Panc1 (cell line): ENCODE data around the gene SRP19. TPM values are rescaled to one million over a fixed set of nuclear protein-coding genes. Genes with fewer than 3 reads are reported as not detected.

ENCODE experiments used
- ATAC-seq: fragments of 200-7000 bp; cut with Tn5 transposase; 2 replicates; pipeline ENCODE4 v1.9.1; 2020; ENCODE audit warnings: mild to moderate bottlenecking, moderate library complexity
- BruUV-seq: library from RNA; stranded (reverse); fragments of 400-500 nt; replicated peaks from 2 replicates; lab custom pipeline; 2021; lab: Mats Ljungman, UMichigan
- CTCF ChIA-PET: fragments of 300-600 bp; sonication (Branson Sonifier 250); formaldehyde crosslinking; loops from one replicate; lab custom pipeline; 2022; ENCODE audit warnings: antibody characterized with exemption; lab: Charles Lee
- POLR2A ChIA-PET: fragments of 300-600 bp; sonication (Branson Sonifier 250); formaldehyde crosslinking; loops from one replicate; lab custom pipeline; 2022; ENCODE audit warnings: antibody characterized with exemption; lab: Charles Lee
- DNase-seq: peaks from one replicate; pipeline ENCODE4 v3.0.0-alpha.2; 2010; ENCODE audit warnings: low read depth, low spot score
- H3K27ac ChIP-seq: 2 replicates; pipeline ENCODE4 v1.5.1; 2011; ENCODE audit warnings: mild to moderate bottlenecking, low read length, inconsistent platforms
- H3K27me3 ChIP-seq: fragments of 200-500 bp; sonication (Bioruptor generic); 2 replicates; pipeline ENCODE4 v1.6.0; 2014; ENCODE audit warnings: low read length, inconsistent platforms; ENCODE audit not compliant: control insufficient read depth, insufficient read depth
- H3K36me3 ChIP-seq: fragments of 200-500 bp; sonication (Bioruptor generic); 2 replicates; pipeline ENCODE4 v1.5.1; 2014; ENCODE audit warnings: inconsistent platforms, mild to moderate bottlenecking, low read length, moderate library complexity; ENCODE audit not compliant: control insufficient read depth, insufficient read depth
- H3K4me1 ChIP-seq: 2 replicates; pipeline ENCODE4 v1.5.1; 2011; ENCODE audit warnings: inconsistent platforms, mild to moderate bottlenecking, low read length, moderate library complexity; ENCODE audit not compliant: control insufficient read depth, insufficient read depth
- H3K4me3 ChIP-seq, 2 experiments: 2 replicates each; pipeline ENCODE4 v1.5.1; 2011 to 2012; ENCODE audit warnings: low read depth in 2 of 2, low read length in 2 of 2, mild to moderate bottlenecking in 2 of 2, inconsistent platforms in 1 of 2, moderate library complexity in 1 of 2
- H3K9me3 ChIP-seq: fragments of 200-500 bp; sonication (Bioruptor generic); 2 replicates; pipeline ENCODE4 v1.5.1; 2014; ENCODE audit warnings: low read depth, mild to moderate bottlenecking, inconsistent platforms, low read length, moderate library complexity; ENCODE audit not compliant: control insufficient read depth, insufficient read depth
- POLR2AphosphoS5 ChIP-seq: IDR thresholded peaks from 2 replicates; pipeline ENCODE4 v1.6.1; 2012; ENCODE audit warnings: mild to moderate bottlenecking, low read depth, low read length, moderate library complexity
- SIN3A ChIP-seq: IDR thresholded peaks from 2 replicates; pipeline ENCODE4 v1.6.1; 2012; ENCODE audit warnings: low read depth, mild to moderate bottlenecking, low read length, moderate library complexity, borderline replicate concordance; ENCODE audit not compliant: insufficient read depth
- TCF7L2 ChIP-seq: IDR thresholded peaks from 2 replicates; pipeline ENCODE4 v1.6.1; 2011; ENCODE audit warnings: mild to moderate bottlenecking, low read depth, low read length, inconsistent platforms
- in situ Hi-C: cut with HindIII; loops from 2 replicates; pipeline ENCODE4 v1.10.0; 2016; ENCODE audit warnings: low sequenced_read_pairs, low pct_unique_long_range_greater_than_20kb
- intact Hi-C: fragments of 100-400 bp; cut with micrococcal nuclease; formaldehyde crosslinking; loops from one replicate; pipeline ENCODE4 v1.10.0; 2022; ENCODE audit not compliant: unreplicated experiment
- total RNA-seq: library from RNA; stranded (reverse); gene quantifications from one replicate; pipeline ENCODE4 v1.2.1, GENCODE V29; 2021; ENCODE audit not compliant: unreplicated experiment
- TF ChIP-seq, protein P1 (sequence below), 2 experiments: IDR thresholded peaks; 2 replicates each; pipeline ENCODE4 v1.6.1; 2011 to 2012; ENCODE audit warnings: low read depth in 2 of 2, control low read depth in 1 of 2, low read length in 1 of 2, mild to moderate bottlenecking in 1 of 2, moderate library complexity in 1 of 2; ENCODE audit not compliant: insufficient read depth in 1 of 2
- TF ChIP-seq, protein P2 (sequence below): fragments of 450-650 bp; IDR thresholded peaks from 2 replicates; pipeline ENCODE4 v1.5.1; 2017; ENCODE audit warnings: mild to moderate bottlenecking

SRP19 gene
- total RNA-seq, 1 experiment from 2014 or later, result 55.8 TPM

DNA sequence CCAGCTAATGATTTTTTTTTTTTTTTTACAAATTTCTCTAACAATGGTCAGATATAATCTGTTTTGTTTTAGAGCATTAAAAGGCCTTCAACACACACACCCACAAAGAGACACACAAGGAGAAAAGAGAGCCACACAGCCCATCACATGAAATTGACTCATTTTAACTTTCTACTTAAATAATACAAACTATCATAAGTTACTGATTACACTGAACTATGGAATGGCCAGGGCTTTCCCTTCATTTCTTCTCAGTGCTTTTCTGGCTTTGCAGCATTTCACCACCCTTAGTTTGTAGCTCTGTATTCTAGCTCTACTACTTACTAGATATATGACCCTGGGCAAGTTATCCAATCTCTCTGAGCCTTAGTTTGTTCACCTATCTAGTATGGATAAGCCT lies 47.8 kb downstream of the SRP19 start:
- no peaks in the 10 kb centered on the region for H3K9me3 ChIP-seq
- no peak overlapping the region for H3K4me3 ChIP-seq
- H3K27ac ChIP-seq, result no peak overlapping the region
- in situ Hi-C loops, result no loop called here
- no peak for TF ChIP-seq SIN3A
- no peak for DNase-seq
- CTCF ChIA-PET, result interaction anchor here (0.8 kb wide), 1 partner anchor 12 kb away, joined by 5 read pairs; no protein-coding TSS in a partner anchor
- no peaks in the 10 kb centered on the region for H3K4me1 ChIP-seq
- no peaks in the 10 kb centered on the region for H3K27me3 ChIP-seq
- POLR2A ChIA-PET, result no interaction called here
- ATAC-seq, result no peak
- intact Hi-C loops, result no loop called here
- no TSS peak for BruUV-seq
- H3K36me3 ChIP-seq, result peaks cover 28% of the 10 kb centered on the region

DNA sequence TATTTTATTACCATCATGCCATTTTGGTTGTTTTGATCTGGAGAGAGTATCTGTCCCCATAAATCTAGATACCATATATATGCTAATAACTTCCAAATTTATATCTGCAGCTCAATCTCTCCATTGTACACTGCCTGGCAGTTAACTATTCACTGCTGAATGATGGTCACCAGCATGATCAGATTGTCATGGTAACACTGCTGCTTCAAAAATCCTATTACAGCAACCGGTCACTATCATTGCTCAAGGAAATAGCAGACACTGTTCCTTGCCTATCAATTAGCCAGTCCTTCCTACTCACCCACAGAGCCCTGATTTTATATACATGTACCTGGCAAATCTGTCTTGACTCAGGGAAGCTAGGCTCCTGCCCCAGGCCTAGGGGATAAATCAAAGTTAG lies 49.4 kb downstream of the SRP19 start:
- Histone ChIP-seq H3K36me3 (peaks cover 38% of the 10 kb centered on the region), H3K9me3 (no peaks in the 10 kb centered on the region), H3K27ac (no peak overlapping the region), H3K4me3 (no peak overlapping the region), H3K27me3 (no peaks in the 10 kb centered on the region), H3K4me1 (peaks cover 5% of the 10 kb centered on the region; the same call in 1 of the 2 replicates)
- POLR2A ChIA-PET, result no interaction called here
- CTCF ChIA-PET, result no interaction called here
- in situ Hi-C loops (no loop called here), intact Hi-C loops (no loop called here)
- ATAC-seq (no peak), DNase-seq (no peak)
- BruUV-seq, result no TSS peak
- TF ChIP-seq TCF7L2 (no peak), POLR2AphosphoS5 (no peak), SIN3A (no peak)
- TF ChIP-seq, protein P1, sequence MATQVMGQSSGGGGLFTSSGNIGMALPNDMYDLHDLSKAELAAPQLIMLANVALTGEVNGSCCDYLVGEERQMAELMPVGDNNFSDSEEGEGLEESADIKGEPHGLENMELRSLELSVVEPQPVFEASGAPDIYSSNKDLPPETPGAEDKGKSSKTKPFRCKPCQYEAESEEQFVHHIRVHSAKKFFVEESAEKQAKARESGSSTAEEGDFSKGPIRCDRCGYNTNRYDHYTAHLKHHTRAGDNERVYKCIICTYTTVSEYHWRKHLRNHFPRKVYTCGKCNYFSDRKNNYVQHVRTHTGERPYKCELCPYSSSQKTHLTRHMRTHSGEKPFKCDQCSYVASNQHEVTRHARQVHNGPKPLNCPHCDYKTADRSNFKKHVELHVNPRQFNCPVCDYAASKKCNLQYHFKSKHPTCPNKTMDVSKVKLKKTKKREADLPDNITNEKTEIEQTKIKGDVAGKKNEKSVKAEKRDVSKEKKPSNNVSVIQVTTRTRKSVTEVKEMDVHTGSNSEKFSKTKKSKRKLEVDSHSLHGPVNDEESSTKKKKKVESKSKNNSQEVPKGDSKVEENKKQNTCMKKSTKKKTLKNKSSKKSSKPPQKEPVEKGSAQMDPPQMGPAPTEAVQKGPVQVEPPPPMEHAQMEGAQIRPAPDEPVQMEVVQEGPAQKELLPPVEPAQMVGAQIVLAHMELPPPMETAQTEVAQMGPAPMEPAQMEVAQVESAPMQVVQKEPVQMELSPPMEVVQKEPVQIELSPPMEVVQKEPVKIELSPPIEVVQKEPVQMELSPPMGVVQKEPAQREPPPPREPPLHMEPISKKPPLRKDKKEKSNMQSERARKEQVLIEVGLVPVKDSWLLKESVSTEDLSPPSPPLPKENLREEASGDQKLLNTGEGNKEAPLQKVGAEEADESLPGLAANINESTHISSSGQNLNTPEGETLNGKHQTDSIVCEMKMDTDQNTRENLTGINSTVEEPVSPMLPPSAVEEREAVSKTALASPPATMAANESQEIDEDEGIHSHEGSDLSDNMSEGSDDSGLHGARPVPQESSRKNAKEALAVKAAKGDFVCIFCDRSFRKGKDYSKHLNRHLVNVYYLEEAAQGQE (IDR thresholded peaks at IDR 0.05; ENCODE audit: insufficient read depth in 1 of 2, low read depth in 2 of 2, low read length in 1 of 2), result no peak
- TF ChIP-seq, protein P2, sequence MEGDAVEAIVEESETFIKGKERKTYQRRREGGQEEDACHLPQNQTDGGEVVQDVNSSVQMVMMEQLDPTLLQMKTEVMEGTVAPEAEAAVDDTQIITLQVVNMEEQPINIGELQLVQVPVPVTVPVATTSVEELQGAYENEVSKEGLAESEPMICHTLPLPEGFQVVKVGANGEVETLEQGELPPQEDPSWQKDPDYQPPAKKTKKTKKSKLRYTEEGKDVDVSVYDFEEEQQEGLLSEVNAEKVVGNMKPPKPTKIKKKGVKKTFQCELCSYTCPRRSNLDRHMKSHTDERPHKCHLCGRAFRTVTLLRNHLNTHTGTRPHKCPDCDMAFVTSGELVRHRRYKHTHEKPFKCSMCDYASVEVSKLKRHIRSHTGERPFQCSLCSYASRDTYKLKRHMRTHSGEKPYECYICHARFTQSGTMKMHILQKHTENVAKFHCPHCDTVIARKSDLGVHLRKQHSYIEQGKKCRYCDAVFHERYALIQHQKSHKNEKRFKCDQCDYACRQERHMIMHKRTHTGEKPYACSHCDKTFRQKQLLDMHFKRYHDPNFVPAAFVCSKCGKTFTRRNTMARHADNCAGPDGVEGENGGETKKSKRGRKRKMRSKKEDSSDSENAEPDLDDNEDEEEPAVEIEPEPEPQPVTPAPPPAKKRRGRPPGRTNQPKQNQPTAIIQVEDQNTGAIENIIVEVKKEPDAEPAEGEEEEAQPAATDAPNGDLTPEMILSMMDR, result no peak

DNA sequence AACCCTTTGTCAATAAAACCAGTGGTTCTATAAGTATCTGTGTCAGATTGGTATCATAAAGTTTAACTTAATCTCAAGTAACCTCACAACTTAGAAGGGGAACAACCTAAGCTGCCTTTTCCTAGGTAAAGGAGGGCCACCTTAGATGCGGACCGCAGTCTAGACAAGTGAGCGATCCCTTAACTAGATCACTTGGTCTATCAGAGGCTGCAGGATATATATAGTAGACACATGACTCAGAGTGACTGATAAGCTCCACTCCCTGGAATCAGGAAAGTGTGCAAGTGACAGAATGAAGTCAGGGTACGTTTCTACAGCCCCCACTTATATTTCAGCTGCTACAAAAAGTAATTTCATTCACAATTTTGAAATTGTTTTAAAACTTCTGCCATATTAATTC lies 53.5 kb downstream of the SRP19 start:
- peaks cover 45% of the 10 kb centered on the region for H3K36me3 ChIP-seq
- H3K27me3 ChIP-seq, result no peaks in the 10 kb centered on the region
- POLR2A ChIA-PET, result interaction anchor here (0.5 kb wide), 1 partner anchor 42 kb away, joined by 4 read pairs; no protein-coding TSS in a partner anchor
- H3K4me3 ChIP-seq, result no peak overlapping the region
- intact Hi-C loops (no loop called here), in situ Hi-C loops (no loop called here)
- ATAC-seq (no peak), DNase-seq (no peak)
- H3K4me1 ChIP-seq, result peaks cover 30% of the 10 kb centered on the region
- TF ChIP-seq, protein P1 (IDR thresholded peaks at IDR 0.05; ENCODE audit: insufficient read depth in 1 of 2, low read depth in 2 of 2, low read length in 1 of 2), result no peak
- TF ChIP-seq, protein P2, result no peak
- TF ChIP-seq TCF7L2, result no peak
- TF ChIP-seq SIN3A, result no peak
- TF ChIP-seq POLR2AphosphoS5, result no peak
- CTCF ChIA-PET, result no interaction called here
- H3K9me3 ChIP-seq, result no peaks in the 10 kb centered on the region
- no peak overlapping the region for H3K27ac ChIP-seq
- BruUV-seq, result no TSS peak
